Lower leg skin (tissue), 4 donors: Measurements from ENCODE around the gene GRIK4. TPM values are rescaled to one million over a fixed set of nuclear protein-coding genes. Genes with fewer than 3 reads are reported as not detected.

ENCODE experiments used
- DNase-seq, 2 donors: peaks; one replicate each; pipeline ENCODE4 v3.0.0-alpha.2; 2019; ENCODE audit warnings: low spot score in 2 of 2
- H3K4me3 ChIP-seq: fragments of 200-600 bp; sonication (generic); 2 replicates; pipeline ENCODE4 v1.5.1; 2017; ENCODE audit warnings: mild to moderate bottlenecking, low read depth; ENCODE audit not compliant: poor library complexity, severe bottlenecking
- CTCF ChIP-seq, 3 donors: fragments of 450-650 bp; IDR thresholded peaks; one replicate each; pipeline ENCODE4 v1.5.1; 2016; ENCODE audit warnings: antibody characterized with exemption in 3 of 3, mild to moderate bottlenecking in 3 of 3, moderate library complexity in 2 of 3
- POLR2A ChIP-seq, 2 donors: fragments of 450-650 bp; IDR thresholded peaks; one replicate each; pipeline ENCODE4 v1.6.1; 2016 to 2017; ENCODE audit warnings: antibody characterized with exemption in 2 of 2, mild to moderate bottlenecking in 1 of 2, moderate library complexity in 1 of 2
- WGBS, 2 donors: methylation state at CpG; one replicate each; pipeline ENCODE4 v1.1.5; 2018; 5-methylcytosine and 5-hydroxymethylcytosine counted together
- intact Hi-C: fragments of 100-400 bp; cut with DNase I; formaldehyde crosslinking; loops from one replicate; pipeline ENCODE4 v1.15.0; 2023; ENCODE audit warnings: low total_unique reads
- total RNA-seq, 4 donors: library from RNA; depleted of rRNA; stranded (reverse); fragments of >200 nt; gene quantifications; one replicate each; pipeline ENCODE4 v1.1.0, GENCODE V29; 2016

GRIK4 gene
- total RNA-seq, 4 donors from 2014 or later, result 0.06 to 0.67 TPM; not detected in 2

GRCh38 chr11:120523196-120523595 is 11.6 kb downstream of the GRIK4 start:
- peak in 1 of 2 donors; percentile 65 for DNase-seq
- no peak overlapping the region for H3K4me3 ChIP-seq
- WGBS, 2 donors, result 66 to 79% methylated on average over 12 of the region's 12 CpGs
- intact Hi-C loops, result loop anchor here (10.0 kb wide), 1 partner anchor 662 kb away; no protein-coding TSS in a partner anchor
- TF ChIP-seq POLR2A (IDR thresholded peaks at IDR 0.05) (no peak), CTCF (IDR thresholded peaks at IDR 0.05) (no peak)

- 88 to 92% methylated on average over 9 of the region's 9 CpGs for WGBS, 2 donors
- H3K4me3 ChIP-seq, result no peak overlapping the region
- peak in 1 of 2 donors; percentile 75 for DNase-seq
- TF ChIP-seq POLR2A (IDR thresholded peaks at IDR 0.05) (no peak), CTCF (IDR thresholded peaks at IDR 0.05) (no peak)
- intact Hi-C loops, result loop anchor here (10.0 kb wide), 1 partner anchor 660 kb away; no protein-coding TSS in a partner anchor
Observed at GRCh38 chr11:120524536-120525085, 13.1 kb downstream of the GRIK4 start.

GRCh38 chr11:120525261-120526171 is 14.0 kb downstream of the GRIK4 start:
- TF ChIP-seq POLR2A (IDR thresholded peaks at IDR 0.05) (no peak), CTCF (IDR thresholded peaks at IDR 0.05) (no peak)
- no peak overlapping the region for H3K4me3 ChIP-seq
- 87 to 90% methylated on average over 16 of the region's 16 CpGs for WGBS, 2 donors
- no peak for DNase-seq
- intact Hi-C loops, result loop anchor here (10.0 kb wide), 1 partner anchor 659 kb away; no protein-coding TSS in a partner anchor

GRCh38 chr11:120526241-120526640 is 14.7 kb downstream of the GRIK4 start:
- intact Hi-C loops, result loop anchor here (10.0 kb wide), 1 partner anchor 659 kb away; no protein-coding TSS in a partner anchor
- no peak for DNase-seq
- WGBS, 2 donors, result 94 to 95% methylated on average over 10 of the region's 10 CpGs
- H3K4me3 ChIP-seq, result no peak overlapping the region
- TF ChIP-seq CTCF (IDR thresholded peaks at IDR 0.05) (no peak), POLR2A (IDR thresholded peaks at IDR 0.05) (no peak)

- TF ChIP-seq CTCF (IDR thresholded peaks at IDR 0.05) (no peak), POLR2A (IDR thresholded peaks at IDR 0.05) (no peak)
- intact Hi-C loops, result loop anchor here (10.0 kb wide), 1 partner anchor 658 kb away; no protein-coding TSS in a partner anchor
- H3K4me3 ChIP-seq, result no peak overlapping the region
- 21 to 29% methylated on average over 9 to 16 of the region's 16 CpGs for WGBS, 2 donors
- no peak for DNase-seq
Observed at GRCh38 chr11:120527111-120527761, 15.7 kb downstream of the GRIK4 start.
